ENCODE data around the gene NR2C1.

DNA sequence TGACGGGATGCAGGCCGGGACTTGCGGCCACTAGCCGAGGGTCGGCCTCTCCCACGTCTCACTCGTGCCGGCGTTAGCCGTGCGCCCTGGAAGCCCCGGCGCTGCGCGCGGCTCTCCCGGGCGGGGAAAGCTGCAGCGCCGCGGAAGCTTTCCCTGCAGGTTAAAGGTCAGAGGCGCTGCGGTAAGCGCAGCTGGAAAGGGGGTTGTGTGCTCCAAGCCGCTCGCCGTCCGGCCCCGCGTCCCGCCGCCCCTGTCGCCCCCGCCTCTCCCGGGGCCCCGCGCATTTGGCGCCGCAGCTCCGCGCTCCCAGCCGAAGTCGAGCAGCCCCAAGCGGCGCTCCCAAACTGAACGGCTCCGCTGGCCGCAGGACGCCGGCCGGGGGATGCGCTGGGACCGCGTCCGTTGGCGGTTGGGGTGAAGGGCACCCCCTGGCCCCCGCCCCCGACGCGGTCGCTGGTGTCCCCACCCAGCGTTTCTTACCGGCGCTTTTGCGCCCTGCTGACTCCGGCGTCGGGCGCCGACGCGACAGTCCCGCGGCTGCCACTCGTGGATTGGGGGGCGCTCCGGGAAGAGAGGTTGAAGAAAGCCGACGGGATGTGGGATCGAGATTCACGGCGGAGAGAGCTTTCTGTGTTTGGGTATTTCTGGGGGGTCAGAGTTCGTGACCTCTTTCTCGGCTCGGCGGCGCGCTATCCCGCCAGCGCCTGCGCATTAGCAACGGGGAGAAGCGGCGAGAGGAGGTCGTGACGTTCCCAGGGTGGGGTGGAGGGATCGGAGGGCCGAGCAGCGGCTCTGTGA lies at the start of gene NR2C1:
- TF ChIP-seq NCOA1 (IDR thresholded peaks at IDR 0.05; ENCODE audit: low read depth) = no peak
- TF ChIP-seq JUN (IDR thresholded peaks at IDR 0.05; ENCODE audit: borderline replicate concordance, low read depth, low read length) = 0 out of 2 replicates have a peak, but pooled peaks have one; percentile 35
- no peak for TF ChIP-seq JUN (CRISPR knock-in tag; IDR thresholded peaks at IDR 0.05; ENCODE audit: borderline replicate concordance)
- TF ChIP-seq, protein P1, sequence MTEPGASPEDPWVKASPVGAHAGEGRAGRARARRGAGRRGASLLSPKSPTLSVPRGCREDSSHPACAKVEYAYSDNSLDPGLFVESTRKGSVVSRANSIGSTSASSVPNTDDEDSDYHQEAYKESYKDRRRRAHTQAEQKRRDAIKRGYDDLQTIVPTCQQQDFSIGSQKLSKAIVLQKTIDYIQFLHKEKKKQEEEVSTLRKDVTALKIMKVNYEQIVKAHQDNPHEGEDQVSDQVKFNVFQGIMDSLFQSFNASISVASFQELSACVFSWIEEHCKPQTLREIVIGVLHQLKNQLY (CRISPR knock-in tag; conservative IDR thresholded peaks at IDR 0.05) = no peak
- TF ChIP-seq ELF1 (tag; IDR thresholded peaks at IDR 0.05) = no peak
- no peak for TF ChIP-seq EZH2 (IDR thresholded peaks at IDR 0.05; ENCODE audit: borderline replicate concordance, low read depth, low read length)
- TF ChIP-seq, protein P2, sequence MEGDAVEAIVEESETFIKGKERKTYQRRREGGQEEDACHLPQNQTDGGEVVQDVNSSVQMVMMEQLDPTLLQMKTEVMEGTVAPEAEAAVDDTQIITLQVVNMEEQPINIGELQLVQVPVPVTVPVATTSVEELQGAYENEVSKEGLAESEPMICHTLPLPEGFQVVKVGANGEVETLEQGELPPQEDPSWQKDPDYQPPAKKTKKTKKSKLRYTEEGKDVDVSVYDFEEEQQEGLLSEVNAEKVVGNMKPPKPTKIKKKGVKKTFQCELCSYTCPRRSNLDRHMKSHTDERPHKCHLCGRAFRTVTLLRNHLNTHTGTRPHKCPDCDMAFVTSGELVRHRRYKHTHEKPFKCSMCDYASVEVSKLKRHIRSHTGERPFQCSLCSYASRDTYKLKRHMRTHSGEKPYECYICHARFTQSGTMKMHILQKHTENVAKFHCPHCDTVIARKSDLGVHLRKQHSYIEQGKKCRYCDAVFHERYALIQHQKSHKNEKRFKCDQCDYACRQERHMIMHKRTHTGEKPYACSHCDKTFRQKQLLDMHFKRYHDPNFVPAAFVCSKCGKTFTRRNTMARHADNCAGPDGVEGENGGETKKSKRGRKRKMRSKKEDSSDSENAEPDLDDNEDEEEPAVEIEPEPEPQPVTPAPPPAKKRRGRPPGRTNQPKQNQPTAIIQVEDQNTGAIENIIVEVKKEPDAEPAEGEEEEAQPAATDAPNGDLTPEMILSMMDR (IDR thresholded peaks at IDR 0.05 in 2 of 3, conservative IDR thresholded peaks at IDR 0.05 in 1 of 3; ENCODE audit: insufficient read depth in 2 of 3, low read depth in 1 of 3, low read length in 3 of 3) = no peak

Measured in K562 (cell line).